Measurements from ENCODE around the gene ARHGEF12. TPM values are rescaled to one million over a fixed set of nuclear protein-coding genes. Genes with fewer than 3 reads are reported as not detected.

The ARHGEF12 gene
- total RNA-seq, 4 donors from 2014 or later: 169 to 268 (median 197) TPM

DNA sequence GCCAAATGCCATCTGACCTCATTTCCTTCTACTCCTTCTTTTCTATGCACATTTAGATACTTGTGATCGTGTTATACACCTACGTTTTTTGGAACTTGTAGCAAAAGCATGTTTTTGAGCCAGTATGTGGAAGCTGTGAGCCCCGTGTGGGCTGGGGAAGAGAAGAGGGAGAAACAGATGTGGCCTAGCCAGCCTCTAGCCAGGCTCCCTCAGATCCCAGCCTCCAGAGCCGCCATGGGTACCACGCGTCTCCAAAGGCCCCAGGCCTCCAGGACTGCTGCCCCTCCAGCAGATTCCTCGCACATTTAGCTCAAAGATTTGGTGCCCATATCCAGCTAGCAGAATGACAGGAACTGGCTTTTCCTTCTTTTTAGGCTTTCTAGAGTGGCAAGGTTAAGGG lies 28.1 kb upstream of the ARHGEF12 start:
- TF ChIP-seq, protein P1, sequence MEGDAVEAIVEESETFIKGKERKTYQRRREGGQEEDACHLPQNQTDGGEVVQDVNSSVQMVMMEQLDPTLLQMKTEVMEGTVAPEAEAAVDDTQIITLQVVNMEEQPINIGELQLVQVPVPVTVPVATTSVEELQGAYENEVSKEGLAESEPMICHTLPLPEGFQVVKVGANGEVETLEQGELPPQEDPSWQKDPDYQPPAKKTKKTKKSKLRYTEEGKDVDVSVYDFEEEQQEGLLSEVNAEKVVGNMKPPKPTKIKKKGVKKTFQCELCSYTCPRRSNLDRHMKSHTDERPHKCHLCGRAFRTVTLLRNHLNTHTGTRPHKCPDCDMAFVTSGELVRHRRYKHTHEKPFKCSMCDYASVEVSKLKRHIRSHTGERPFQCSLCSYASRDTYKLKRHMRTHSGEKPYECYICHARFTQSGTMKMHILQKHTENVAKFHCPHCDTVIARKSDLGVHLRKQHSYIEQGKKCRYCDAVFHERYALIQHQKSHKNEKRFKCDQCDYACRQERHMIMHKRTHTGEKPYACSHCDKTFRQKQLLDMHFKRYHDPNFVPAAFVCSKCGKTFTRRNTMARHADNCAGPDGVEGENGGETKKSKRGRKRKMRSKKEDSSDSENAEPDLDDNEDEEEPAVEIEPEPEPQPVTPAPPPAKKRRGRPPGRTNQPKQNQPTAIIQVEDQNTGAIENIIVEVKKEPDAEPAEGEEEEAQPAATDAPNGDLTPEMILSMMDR (IDR thresholded peaks at IDR 0.05): no peak
- no peak for TF ChIP-seq POLR2A (IDR thresholded peaks at IDR 0.05)
- no peak for DNase-seq
- no peaks in the 10 kb centered on the region for H3K27me3 ChIP-seq
- H3K9me3 ChIP-seq: no peaks in the 10 kb centered on the region
- H3K36me3 ChIP-seq: no peaks in the 10 kb centered on the region
- 86 to 91% methylated on average over 7 of the region's 7 CpGs for WGBS, 2 donors
- no peak overlapping the region for H3K4me3 ChIP-seq (replicated peaks in 1 of 3)
- H3K4me1 ChIP-seq: no peaks in the 10 kb centered on the region
- intact Hi-C loops (cut with DNase I): no loop called here
- no peak overlapping the region for H3K27ac ChIP-seq

DNA sequence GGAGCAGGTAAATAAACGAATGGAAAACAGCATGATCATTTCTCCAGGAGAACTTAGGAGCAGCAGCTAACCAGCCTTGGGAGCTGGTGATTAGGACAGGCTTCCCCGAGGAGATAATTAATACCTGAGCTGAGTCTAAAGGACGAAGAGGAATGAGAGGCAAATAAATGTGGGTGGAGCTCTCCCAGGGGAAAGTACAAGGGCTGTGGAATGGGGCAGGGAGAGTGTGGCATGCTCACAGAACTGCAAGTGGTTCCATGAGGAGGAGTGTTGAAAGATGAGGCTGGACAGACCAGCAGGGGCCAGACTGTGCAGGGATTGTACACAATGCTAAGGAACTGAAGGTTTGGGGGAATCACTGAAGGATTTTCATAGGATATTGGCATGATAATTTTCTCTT lies 25.3 kb upstream of the ARHGEF12 start:
- H3K36me3 ChIP-seq: no peaks in the 10 kb centered on the region
- H3K4me1 ChIP-seq: peaks cover 11 to 13% of the 10 kb centered on the region in 2 donors
- intact Hi-C loops (cut with DNase I): no loop called here
- no peak overlapping the region for H3K4me3 ChIP-seq (replicated peaks in 1 of 3)
- TF ChIP-seq, protein P1 (IDR thresholded peaks at IDR 0.05): no peak
- TF ChIP-seq POLR2A (IDR thresholded peaks at IDR 0.05): no peak
- H3K9me3 ChIP-seq: no peaks in the 10 kb centered on the region
- 79 to 85% methylated on average over 3 of the region's 3 CpGs for WGBS, 2 donors
- no peaks in the 10 kb centered on the region for H3K27me3 ChIP-seq
- DNase-seq: no peak
- no peak overlapping the region for H3K27ac ChIP-seq

DNA sequence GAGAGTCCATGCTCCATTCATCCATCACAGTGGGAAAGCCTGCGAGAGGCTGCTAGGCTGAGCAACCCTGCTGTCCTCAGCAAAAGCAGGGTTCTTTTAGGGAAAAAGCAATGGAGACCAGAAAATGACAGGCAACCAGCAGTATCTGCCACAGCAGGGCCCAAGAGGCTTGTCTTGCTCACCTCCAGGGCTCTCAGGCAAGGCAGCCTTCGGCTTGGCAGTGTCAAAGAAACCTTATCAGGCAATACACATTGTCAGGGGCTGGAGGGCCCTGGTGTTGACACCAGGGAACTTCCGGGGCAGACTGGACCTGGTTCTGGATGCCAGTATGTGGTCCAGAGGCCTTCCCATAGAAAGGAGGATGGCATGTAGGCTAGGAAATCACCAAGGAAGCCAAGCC lies 21.4 kb upstream of the ARHGEF12 start:
- 72 to 93% methylated on average over 3 of the region's 3 CpGs for WGBS, 2 donors
- no peaks in the 10 kb centered on the region for H3K27me3 ChIP-seq
- peak overlapping the region; percentile 86 to 92 (median 92) for H3K27ac ChIP-seq
- H3K4me1 ChIP-seq: peaks cover 28 to 30% of the 10 kb centered on the region in 2 donors
- peak in 1 of 2 donors; percentile 32 for DNase-seq
- H3K4me3 ChIP-seq (replicated peaks in 1 of 3): no peak overlapping the region
- intact Hi-C loops (cut with DNase I): no loop called here
- TF ChIP-seq POLR2A (IDR thresholded peaks at IDR 0.05): no peak
- TF ChIP-seq, protein P1 (IDR thresholded peaks at IDR 0.05): no peak
- H3K36me3 ChIP-seq: no peaks in the 10 kb centered on the region
- no peaks in the 10 kb centered on the region for H3K9me3 ChIP-seq

DNA sequence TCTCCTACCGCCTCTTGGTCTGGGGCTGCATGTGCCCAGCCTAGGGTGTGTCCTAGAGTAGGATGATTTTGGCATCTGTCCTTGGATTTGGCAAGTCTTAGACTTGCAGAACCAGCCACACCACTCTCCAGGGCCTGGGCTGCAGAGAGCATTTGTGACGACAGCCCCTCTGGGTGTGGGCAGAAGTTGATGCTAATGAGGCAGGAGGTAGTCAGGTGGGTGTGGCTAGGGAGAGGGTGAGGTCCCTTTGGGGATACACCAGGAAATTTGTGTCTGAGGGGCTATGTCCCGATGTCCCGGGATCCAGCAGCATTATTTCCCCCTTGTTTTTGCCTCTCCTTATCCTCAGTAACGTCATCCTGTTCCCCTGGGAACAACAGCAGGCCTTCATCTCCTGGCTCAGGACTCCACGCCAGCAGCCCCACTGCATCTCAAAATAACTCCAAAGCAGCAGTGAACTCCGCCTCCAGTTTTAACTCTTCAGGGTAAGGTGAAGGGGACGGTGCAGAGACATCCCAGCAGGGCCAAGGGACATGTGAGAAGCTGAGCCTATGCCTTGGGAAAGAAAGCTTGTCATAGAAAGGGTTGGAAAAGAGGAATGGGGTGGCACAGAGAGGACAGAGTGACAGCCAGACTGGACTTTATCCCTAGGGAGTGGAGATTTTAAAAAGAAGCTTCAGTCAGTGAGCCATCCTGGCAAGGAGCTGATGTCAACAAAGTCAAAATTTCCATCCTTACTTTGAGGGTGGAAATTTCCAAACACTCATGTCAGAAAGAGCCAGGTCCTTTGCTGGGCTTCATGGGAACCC lies 19.1 kb upstream of the ARHGEF12 start:
- peak; percentile 92 to 94 for DNase-seq
- no peaks in the 10 kb centered on the region for H3K36me3 ChIP-seq
- no peaks in the 10 kb centered on the region for H3K9me3 ChIP-seq
- TF ChIP-seq, protein P1 (IDR thresholded peaks at IDR 0.05): no peak
- TF ChIP-seq POLR2A (IDR thresholded peaks at IDR 0.05): peak in 1 of 2 donors; percentile 46
- H3K4me3 ChIP-seq (replicated peaks in 1 of 3): no peak overlapping the region
- intact Hi-C loops (cut with DNase I): no loop called here
- 12 to 14% methylated on average over 8 of the region's 8 CpGs for WGBS, 2 donors
- no peaks in the 10 kb centered on the region for H3K27me3 ChIP-seq
- H3K27ac ChIP-seq: peak overlapping the region; percentile 49 to 92 (median 86)
- H3K4me1 ChIP-seq: peaks cover 28 to 30% of the 10 kb centered on the region in 2 donors

Measured in thyroid gland (tissue), 4 donors.